ENCODE results near the gene CEP290. TPM values are rescaled to one million over a fixed set of nuclear protein-coding genes. Genes with fewer than 3 reads are reported as not detected.

The CEP290 gene
- total RNA-seq, 1 experiment from 2014 or later: 14.1 TPM

GRCh38 chr12:88029093-88029665 is 112.7 kb downstream of the CEP290 start, which contains the start of gene C12orf50:
Gene C12orf50, minus strand, starts transcription at chr12:88029401. Its CDS starts 2,439 bp downstream, at chr12:88026962.
- CTCF ChIA-PET: no interaction called here
- Mint-ChIP-seq H3K27ac (ENCODE audit: unreplicated experiment) (no peak within 1 kb of the TSS), H3K27me3 (ENCODE audit: unreplicated experiment) (no peaks in the 10 kb centered on the region), H3K4me1 (ENCODE audit: low read depth, unreplicated experiment) (no peaks in the 10 kb centered on the region), H3K4me3 (ENCODE audit: low read depth, unreplicated experiment) (no peak within 1 kb of the TSS), H3K9me3 (ENCODE audit: low read depth, unreplicated experiment) (peaks cover 8% of the 10 kb centered on the region), H3K36me3 (ENCODE audit: insufficient read depth, unreplicated experiment) (no peaks in the 10 kb centered on the region)
- BruUV-seq (replicated peaks): no TSS peak
- TF ChIP-seq CTCF (IDR thresholded peaks at IDR 0.05; ENCODE audit: unreplicated experiment): no peak
- DNase-seq: no peak
- intact Hi-C loops (cut with micrococcal nuclease; ENCODE audit: unreplicated experiment): no loop called here

- no peaks in the 10 kb centered on the region for H3K9me3 Mint-ChIP-seq (ENCODE audit: low read depth, unreplicated experiment)
- H3K36me3 Mint-ChIP-seq (ENCODE audit: insufficient read depth, unreplicated experiment): no peaks in the 10 kb centered on the region
- no peaks in the 10 kb centered on the region for H3K27me3 Mint-ChIP-seq (ENCODE audit: unreplicated experiment)
- CTCF ChIA-PET: no interaction called here
- H3K4me1 Mint-ChIP-seq (ENCODE audit: low read depth, unreplicated experiment): no peaks in the 10 kb centered on the region
- no TSS peak for BruUV-seq (replicated peaks)
- intact Hi-C loops (cut with micrococcal nuclease; ENCODE audit: unreplicated experiment): no loop called here
- no peak overlapping the region for H3K27ac Mint-ChIP-seq (ENCODE audit: unreplicated experiment)
- TF ChIP-seq CTCF (IDR thresholded peaks at IDR 0.05; ENCODE audit: unreplicated experiment): no peak
- DNase-seq: no peak
- no peak overlapping the region for H3K4me3 Mint-ChIP-seq (ENCODE audit: low read depth, unreplicated experiment)
Observed at GRCh38 chr12:88026196-88026595, 115.7 kb downstream of the CEP290 start.

GRCh38 chr12:88017964-88018363 is 123.9 kb downstream of the CEP290 start:
- TF ChIP-seq CTCF (IDR thresholded peaks at IDR 0.05; ENCODE audit: unreplicated experiment): no peak
- H3K36me3 Mint-ChIP-seq (ENCODE audit: insufficient read depth, unreplicated experiment): no peaks in the 10 kb centered on the region
- DNase-seq: no peak
- intact Hi-C loops (cut with micrococcal nuclease; ENCODE audit: unreplicated experiment): no loop called here
- no peak overlapping the region for H3K4me3 Mint-ChIP-seq (ENCODE audit: low read depth, unreplicated experiment)
- H3K9me3 Mint-ChIP-seq (ENCODE audit: low read depth, unreplicated experiment): peaks cover 11% of the 10 kb centered on the region
- no peak overlapping the region for H3K27ac Mint-ChIP-seq (ENCODE audit: unreplicated experiment)
- H3K27me3 Mint-ChIP-seq (ENCODE audit: unreplicated experiment): no peaks in the 10 kb centered on the region
- no peaks in the 10 kb centered on the region for H3K4me1 Mint-ChIP-seq (ENCODE audit: low read depth, unreplicated experiment)
- CTCF ChIA-PET: no interaction called here
- no TSS peak for BruUV-seq (replicated peaks)

- H3K27me3 Mint-ChIP-seq (ENCODE audit: unreplicated experiment): no peaks in the 10 kb centered on the region
- H3K36me3 Mint-ChIP-seq (ENCODE audit: insufficient read depth, unreplicated experiment): no peaks in the 10 kb centered on the region
- no peak overlapping the region for H3K4me3 Mint-ChIP-seq (ENCODE audit: low read depth, unreplicated experiment)
- CTCF ChIA-PET: no interaction called here
- H3K4me1 Mint-ChIP-seq (ENCODE audit: low read depth, unreplicated experiment): no peaks in the 10 kb centered on the region
- no peak for DNase-seq
- TF ChIP-seq CTCF (IDR thresholded peaks at IDR 0.05; ENCODE audit: unreplicated experiment): no peak
- intact Hi-C loops (cut with micrococcal nuclease; ENCODE audit: unreplicated experiment): no loop called here
- BruUV-seq (replicated peaks): no TSS peak
- H3K9me3 Mint-ChIP-seq (ENCODE audit: low read depth, unreplicated experiment): peaks cover 8% of the 10 kb centered on the region
- H3K27ac Mint-ChIP-seq (ENCODE audit: unreplicated experiment): no peak overlapping the region
Observed at GRCh38 chr12:88015825-88016224, 126.1 kb downstream of the CEP290 start.
